GM23338 (cell line): ENCODE data around the gene TPM2. TPM values are rescaled to one million over a fixed set of nuclear protein-coding genes. Genes with fewer than 3 reads are reported as not detected.

Experiments used
- ATAC-seq: fragments of 200-7000 bp; cut with Tn5 transposase; 3 replicates; pipeline ENCODE4 v1.9.1; 2020
- DNase-seq: peaks from one replicate; pipeline ENCODE4 v3.0.0-alpha.2; 2015; ENCODE audit warnings: low spot score
- H2AFZ ChIP-seq: fragments of 200-600 bp; sonication (generic); 2 replicates; pipeline ENCODE4 v1.8.0; 2016; ENCODE audit warnings: antibody characterized with exemption, mild to moderate bottlenecking, moderate library complexity
- H3F3A ChIP-seq: fragments of 200-600 bp; sonication (generic); replicated peaks from 2 replicates; pipeline ENCODE4 v1.8.0; 2017; ENCODE audit warnings: antibody characterized with exemption, mixed run types, low read depth
- H3K27ac ChIP-seq: fragments of 200-600 bp; sonication (generic); 2 replicates; pipeline ENCODE4 v1.6.1; 2016; ENCODE audit warnings: low read depth
- H3K27me3 ChIP-seq: fragments of 200-600 bp; sonication (generic); 2 replicates; pipeline ENCODE4 v1.8.0; 2016; ENCODE audit warnings: mild to moderate bottlenecking, mixed run types, moderate library complexity; ENCODE audit not compliant: insufficient read depth
- H3K36me3 ChIP-seq: fragments of 200-600 bp; sonication (generic); 2 replicates; pipeline ENCODE4 v1.8.0; 2016; ENCODE audit warnings: mild to moderate bottlenecking; ENCODE audit not compliant: insufficient read depth
- H3K4me1 ChIP-seq: fragments of 200-600 bp; sonication (generic); 2 replicates; pipeline ENCODE4 v1.8.0; 2016; ENCODE audit warnings: mild to moderate bottlenecking, moderate library complexity; ENCODE audit not compliant: insufficient read depth
- H3K4me2 ChIP-seq: fragments of 200-600 bp; sonication (generic); 2 replicates; pipeline ENCODE4 v1.7.1; 2017; ENCODE audit warnings: mixed run types
- H3K4me3 ChIP-seq: fragments of 200-600 bp; sonication (generic); 2 replicates; pipeline ENCODE4 v1.6.1; 2016; ENCODE audit warnings: mixed run types
- H3K79me2 ChIP-seq: fragments of 200-600 bp; sonication (generic); replicated peaks from 2 replicates; pipeline ENCODE4 v1.8.0; 2017; ENCODE audit warnings: mild to moderate bottlenecking; ENCODE audit not compliant: insufficient read depth
- H3K9me2 ChIP-seq: fragments of 200-600 bp; sonication (generic); 2 replicates; pipeline ENCODE4 v1.8.0; 2017; ENCODE audit not compliant: insufficient read depth
- H4K20me1 ChIP-seq: fragments of 200-600 bp; sonication (generic); replicated peaks from 2 replicates; pipeline ENCODE4 v1.8.0; 2017; ENCODE audit warnings: mild to moderate bottlenecking; ENCODE audit not compliant: insufficient read depth
- H3K27ac Mint-ChIP-seq: 2 replicates; pipeline ENCODE4 v1.8.0; 2020; ENCODE audit warnings: inconsistent platforms, mild to moderate bottlenecking, moderate library complexity, mixed read lengths
- H3K27me3 Mint-ChIP-seq: 3 replicates; pipeline ENCODE4 v1.8.0; 2022; ENCODE audit warnings: low read depth, mild to moderate bottlenecking, moderate library complexity, mixed read lengths, inconsistent platforms; ENCODE audit not compliant: insufficient read depth, poor library complexity
- H3K36me3 Mint-ChIP-seq: 3 replicates; pipeline ENCODE4 v1.8.0; 2021; ENCODE audit warnings: low read depth, mild to moderate bottlenecking, inconsistent platforms, moderate library complexity, mixed read lengths
- H3K4me1 Mint-ChIP-seq: 3 replicates; pipeline ENCODE4 v1.8.0; 2020; ENCODE audit warnings: mild to moderate bottlenecking, inconsistent platforms, mixed read lengths
- H3K4me3 Mint-ChIP-seq: 3 replicates; pipeline ENCODE4 v1.8.0; 2021; ENCODE audit warnings: moderate library complexity, mild to moderate bottlenecking, inconsistent platforms, mixed read lengths
- H3K9me3 Mint-ChIP-seq: 3 replicates; pipeline ENCODE4 v1.8.0; 2020; ENCODE audit warnings: moderate library complexity, mild to moderate bottlenecking, inconsistent platforms, mixed read lengths
- CREB1 ChIP-seq: fragments of 250-450 bp; sonication (Bioruptor Pico); IDR thresholded peaks from 2 replicates; pipeline ENCODE4 v1.5.0; 2020; ENCODE audit warnings: low read depth, mild to moderate bottlenecking, moderate library complexity
- ETS1 ChIP-seq: IDR thresholded peaks from 2 replicates; pipeline ENCODE4 v1.6.1; 2016; ENCODE audit warnings: antibody characterized with exemption
- EZH2 ChIP-seq: fragments of 200-600 bp; sonication (generic); IDR thresholded peaks from one replicate; pipeline ENCODE4 v1.8.0; 2017; ENCODE audit warnings: antibody characterized with exemption, mild to moderate bottlenecking, low read depth; ENCODE audit not compliant: unreplicated experiment
- EZH2phosphoT487 ChIP-seq: fragments of 200-600 bp; sonication (generic); IDR thresholded peaks from one replicate; pipeline ENCODE4 v1.8.1; 2018; ENCODE audit warnings: antibody characterized with exemption; ENCODE audit not compliant: unreplicated experiment
- JUNB ChIP-seq: IDR thresholded peaks from one replicate; pipeline ENCODE4 v1.6.1; 2016; ENCODE audit warnings: antibody characterized with exemption; ENCODE audit not compliant: unreplicated experiment
- NANOG ChIP-seq: IDR thresholded peaks from 2 replicates; pipeline ENCODE4 v1.6.1; 2016; ENCODE audit warnings: antibody characterized with exemption, borderline replicate concordance
- POLR2AphosphoS5 ChIP-seq: IDR thresholded peaks from 2 replicates; pipeline ENCODE4 v1.6.1; 2016; ENCODE audit warnings: antibody characterized with exemption, low read depth
- STAT1 ChIP-seq: IDR thresholded peaks from one replicate; pipeline ENCODE4 v1.6.1; 2016; ENCODE audit warnings: antibody characterized with exemption; ENCODE audit not compliant: unreplicated experiment
- ZNF114 ChIP-seq: fragments of 250-450 bp; sonication (Bioruptor Pico); IDR thresholded peaks from 2 replicates; pipeline ENCODE4 v1.5.0; 2020; ENCODE audit warnings: mild to moderate bottlenecking, moderate library complexity
- ZNF331 ChIP-seq: fragments of 250-450 bp; sonication (Bioruptor Pico); IDR thresholded peaks from 2 replicates; pipeline ENCODE4 v1.5.0; 2020; ENCODE audit warnings: low read depth, mild to moderate bottlenecking, moderate library complexity
- polyA plus RNA-seq: library from polyadenylated mRNA; unstranded; fragments of >200 nt; fragmentation: Nextera tagmentation; extraction: Ambion mirVana; gene quantifications from 2 replicates; pipeline ENCODE4 v1.2.1, GENCODE V29; 2016
- total RNA-seq: library from RNA; depleted of rRNA; stranded (reverse); fragments of >200 nt; shearing (Covaris generic); gene quantifications from 2 replicates; pipeline ENCODE4 v1.2.3, GENCODE V29; 2014
- TF ChIP-seq, protein P1 (sequence below): IDR thresholded peaks from one replicate; pipeline ENCODE4 v1.6.1; 2018; ENCODE audit warnings: antibody characterized with exemption; ENCODE audit not compliant: unreplicated experiment
- TF ChIP-seq, protein P2 (sequence below), 2 experiments: fragments of 200-600 bp in 1 of 2; sonication (generic) in 1 of 2; conservative IDR thresholded peaks; 2 replicates each; pipeline versions ENCODE4 v1.5.1 to v1.6.1; 2016 to 2017; ENCODE audit warnings: antibody characterized with exemption in 2 of 2, low read depth in 2 of 2, mild to moderate bottlenecking in 2 of 2, moderate library complexity in 1 of 2

Gene TPM2
- total and polyA plus RNA-seq, 2 experiments from 2014 or later: 116 to 488 TPM

DNA sequence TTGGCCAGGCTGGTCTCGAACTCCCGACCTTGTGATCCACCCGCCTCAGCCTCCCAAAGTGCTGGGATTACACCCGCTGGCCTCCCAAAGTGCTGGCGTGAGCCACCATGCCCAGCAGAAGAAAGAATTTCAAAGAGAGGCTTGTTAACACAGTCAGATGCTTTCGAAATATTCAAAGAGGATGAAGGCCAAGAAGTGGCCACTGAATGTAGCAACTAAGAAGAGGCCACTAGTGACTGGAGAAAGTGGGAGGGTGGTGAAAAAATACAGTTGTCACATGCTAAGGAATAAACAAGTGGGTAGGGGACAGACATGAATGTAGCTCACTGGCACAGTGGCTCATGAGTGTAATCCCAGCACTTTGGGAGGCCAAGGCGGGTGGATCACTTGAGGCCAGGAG, 13.0 kb upstream of the TPM2 start (continued):
- TF ChIP-seq, protein P1, sequence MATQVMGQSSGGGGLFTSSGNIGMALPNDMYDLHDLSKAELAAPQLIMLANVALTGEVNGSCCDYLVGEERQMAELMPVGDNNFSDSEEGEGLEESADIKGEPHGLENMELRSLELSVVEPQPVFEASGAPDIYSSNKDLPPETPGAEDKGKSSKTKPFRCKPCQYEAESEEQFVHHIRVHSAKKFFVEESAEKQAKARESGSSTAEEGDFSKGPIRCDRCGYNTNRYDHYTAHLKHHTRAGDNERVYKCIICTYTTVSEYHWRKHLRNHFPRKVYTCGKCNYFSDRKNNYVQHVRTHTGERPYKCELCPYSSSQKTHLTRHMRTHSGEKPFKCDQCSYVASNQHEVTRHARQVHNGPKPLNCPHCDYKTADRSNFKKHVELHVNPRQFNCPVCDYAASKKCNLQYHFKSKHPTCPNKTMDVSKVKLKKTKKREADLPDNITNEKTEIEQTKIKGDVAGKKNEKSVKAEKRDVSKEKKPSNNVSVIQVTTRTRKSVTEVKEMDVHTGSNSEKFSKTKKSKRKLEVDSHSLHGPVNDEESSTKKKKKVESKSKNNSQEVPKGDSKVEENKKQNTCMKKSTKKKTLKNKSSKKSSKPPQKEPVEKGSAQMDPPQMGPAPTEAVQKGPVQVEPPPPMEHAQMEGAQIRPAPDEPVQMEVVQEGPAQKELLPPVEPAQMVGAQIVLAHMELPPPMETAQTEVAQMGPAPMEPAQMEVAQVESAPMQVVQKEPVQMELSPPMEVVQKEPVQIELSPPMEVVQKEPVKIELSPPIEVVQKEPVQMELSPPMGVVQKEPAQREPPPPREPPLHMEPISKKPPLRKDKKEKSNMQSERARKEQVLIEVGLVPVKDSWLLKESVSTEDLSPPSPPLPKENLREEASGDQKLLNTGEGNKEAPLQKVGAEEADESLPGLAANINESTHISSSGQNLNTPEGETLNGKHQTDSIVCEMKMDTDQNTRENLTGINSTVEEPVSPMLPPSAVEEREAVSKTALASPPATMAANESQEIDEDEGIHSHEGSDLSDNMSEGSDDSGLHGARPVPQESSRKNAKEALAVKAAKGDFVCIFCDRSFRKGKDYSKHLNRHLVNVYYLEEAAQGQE: no peak

- DNase-seq (no peak), ATAC-seq (no peak)
- Mint-ChIP-seq H3K27me3 (peaks cover 10% of the 10 kb centered on the region), H3K27ac (no peak overlapping the region), H3K4me3 (no peak overlapping the region), H3K9me3 (no peaks in the 10 kb centered on the region), H3K36me3 (peaks cover 6% of the 10 kb centered on the region), H3K4me1 (no peaks in the 10 kb centered on the region)
- H3K27me3 ChIP-seq: no peaks in the 10 kb centered on the region
- H3K4me3 ChIP-seq: no peak overlapping the region
- H4K20me1 ChIP-seq: no peaks in the 10 kb centered on the region
- H3K27ac ChIP-seq: no peak overlapping the region
- H3F3A ChIP-seq: peaks cover 6% of the 10 kb centered on the region
- H3K79me2 ChIP-seq: no peaks in the 10 kb centered on the region
- peaks cover 31% of the 10 kb centered on the region; the same call in 1 of the 2 replicates for H3K36me3 ChIP-seq
- no peaks in the 10 kb centered on the region for H3K9me2 ChIP-seq
- H2AFZ ChIP-seq: no peak overlapping the region
- H3K4me1 ChIP-seq: no peaks in the 10 kb centered on the region
- no peak overlapping the region for H3K4me2 ChIP-seq
- TF ChIP-seq JUNB (no peak), NANOG (no peak), EZH2 (no peak), ZNF114 (CRISPR knock-in tag) (no peak), STAT1 (no peak), ZNF331 (no peak), EZH2phosphoT487 (no peak), ETS1 (no peak), POLR2AphosphoS5 (no peak), CREB1 (CRISPR knock-in tag) (no peak)
- TF ChIP-seq, protein P1: no peak
- TF ChIP-seq, protein P2, sequence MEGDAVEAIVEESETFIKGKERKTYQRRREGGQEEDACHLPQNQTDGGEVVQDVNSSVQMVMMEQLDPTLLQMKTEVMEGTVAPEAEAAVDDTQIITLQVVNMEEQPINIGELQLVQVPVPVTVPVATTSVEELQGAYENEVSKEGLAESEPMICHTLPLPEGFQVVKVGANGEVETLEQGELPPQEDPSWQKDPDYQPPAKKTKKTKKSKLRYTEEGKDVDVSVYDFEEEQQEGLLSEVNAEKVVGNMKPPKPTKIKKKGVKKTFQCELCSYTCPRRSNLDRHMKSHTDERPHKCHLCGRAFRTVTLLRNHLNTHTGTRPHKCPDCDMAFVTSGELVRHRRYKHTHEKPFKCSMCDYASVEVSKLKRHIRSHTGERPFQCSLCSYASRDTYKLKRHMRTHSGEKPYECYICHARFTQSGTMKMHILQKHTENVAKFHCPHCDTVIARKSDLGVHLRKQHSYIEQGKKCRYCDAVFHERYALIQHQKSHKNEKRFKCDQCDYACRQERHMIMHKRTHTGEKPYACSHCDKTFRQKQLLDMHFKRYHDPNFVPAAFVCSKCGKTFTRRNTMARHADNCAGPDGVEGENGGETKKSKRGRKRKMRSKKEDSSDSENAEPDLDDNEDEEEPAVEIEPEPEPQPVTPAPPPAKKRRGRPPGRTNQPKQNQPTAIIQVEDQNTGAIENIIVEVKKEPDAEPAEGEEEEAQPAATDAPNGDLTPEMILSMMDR (conservative IDR thresholded peaks at IDR 0.05; ENCODE audit: low read depth in 2 of 2): no peak
These were observed 11.2 kb upstream of the TPM2 start for GRCh38 chr9:35700942-35701341.
